Activated B cell treated with CpG ODN at 0.5 μM for 24 hours (primary cell): ENCODE data around the gene PSME1. TPM values are rescaled to one million over a fixed set of nuclear protein-coding genes. Genes with fewer than 3 reads are reported as not detected.
A peak's percentile ranks its signal among the peaks of the same experiment; 100 is the strongest.

Source experiments
- ATAC-seq: fragments of 200-7000 bp; cut with Tn5 transposase; one replicate; pipeline ENCODE4 v1.10.0; 2021; ENCODE audit warnings: low read depth, mild to moderate bottlenecking, moderate library complexity
- CTCF ChIA-PET: fragments of 350-600 bp; sonication (Branson Sonifier 250); formaldehyde crosslinking; loops from one replicate; lab custom pipeline; 2021; ENCODE audit warnings: antibody characterized with exemption; lab: Charles Lee
- POLR2A ChIA-PET: fragments of 350-600 bp; sonication (Branson Sonifier 250); formaldehyde crosslinking; loops from one replicate; lab custom pipeline; 2021; ENCODE audit warnings: antibody characterized with exemption; lab: Charles Lee
- DNase-seq: peaks from one replicate; pipeline ENCODE4 v3.0.0; 2022
- H3K27ac Mint-ChIP-seq: one replicate; pipeline ENCODE4 v1.8.0; 2020; ENCODE audit warnings: mixed read lengths
- H3K27me3 Mint-ChIP-seq: one replicate; pipeline ENCODE4 v1.8.0; 2021; ENCODE audit warnings: mixed read lengths
- H3K36me3 Mint-ChIP-seq: one replicate; pipeline ENCODE4 v1.8.0; 2021; ENCODE audit warnings: low read depth, mixed read lengths
- H3K4me1 Mint-ChIP-seq: one replicate; pipeline ENCODE4 v1.8.0; 2021; ENCODE audit warnings: mixed read lengths
- H3K4me3 Mint-ChIP-seq: one replicate; pipeline ENCODE4 v1.8.0; 2020; ENCODE audit warnings: mild to moderate bottlenecking, mixed read lengths
- H3K9me3 Mint-ChIP-seq: one replicate; pipeline ENCODE4 v1.8.0; 2020; ENCODE audit warnings: mixed read lengths
- CTCF ChIP-seq: fragments of 200-600 bp; IDR thresholded peaks from one replicate; pipeline ENCODE4 v1.8.0; 2022; ENCODE audit warnings: antibody characterized with exemption, mild to moderate bottlenecking
- intact Hi-C: fragments of 100-400 bp; cut with micrococcal nuclease; formaldehyde crosslinking; loops from one replicate; pipeline ENCODE4 v1.15.1; 2024
- total RNA-seq: library from RNA; stranded (reverse); gene quantifications from 2 replicates; pipeline ENCODE4 v1.2.3, GENCODE V29; 2022

PSME1 gene
- total RNA-seq, 1 donor from 2014 or later = 406 TPM

- no peak for DNase-seq
- H3K4me1 Mint-ChIP-seq = peaks cover 31% of the 10 kb centered on the region
- ChIA-PET CTCF (interaction anchor here (0.6 to 7.9 kb wide), 6 partner anchors 11 to 1107 kb away, joined by 3 to 138 read pairs (median 8); partner anchors contain the start of genes DCAF11, NRL, PSME2 and RNF31), POLR2A (interaction anchor here (0.6 to 7.4 kb wide), 25 partner anchors 9 to 516 kb away, joined by 3 to 138 read pairs (median 13); partner anchors contain the start of genes CARMIL3, CBLN3, CHMP4A and DCAF11)
- peak overlapping the region; percentile 99 for H3K4me3 Mint-ChIP-seq
- peak; percentile 1 for ATAC-seq
- no peaks in the 10 kb centered on the region for H3K27me3 Mint-ChIP-seq
- TF ChIP-seq CTCF = no peak
- H3K36me3 Mint-ChIP-seq = peaks cover 41% of the 10 kb centered on the region
- peak overlapping the region; percentile 99 for H3K27ac Mint-ChIP-seq
- no peaks in the 10 kb centered on the region for H3K9me3 Mint-ChIP-seq
- intact Hi-C loops = loop anchor here (1.0 to 10.0 kb wide), 14 partner anchors 13 to 540 kb away; partner anchors contain the start of genes CHMP4A, DCAF11, EMC9 and IRF9
Observed at GRCh38 chr14:24094841-24095270, 41.1 kb upstream of the PSME1 start.

DNA sequence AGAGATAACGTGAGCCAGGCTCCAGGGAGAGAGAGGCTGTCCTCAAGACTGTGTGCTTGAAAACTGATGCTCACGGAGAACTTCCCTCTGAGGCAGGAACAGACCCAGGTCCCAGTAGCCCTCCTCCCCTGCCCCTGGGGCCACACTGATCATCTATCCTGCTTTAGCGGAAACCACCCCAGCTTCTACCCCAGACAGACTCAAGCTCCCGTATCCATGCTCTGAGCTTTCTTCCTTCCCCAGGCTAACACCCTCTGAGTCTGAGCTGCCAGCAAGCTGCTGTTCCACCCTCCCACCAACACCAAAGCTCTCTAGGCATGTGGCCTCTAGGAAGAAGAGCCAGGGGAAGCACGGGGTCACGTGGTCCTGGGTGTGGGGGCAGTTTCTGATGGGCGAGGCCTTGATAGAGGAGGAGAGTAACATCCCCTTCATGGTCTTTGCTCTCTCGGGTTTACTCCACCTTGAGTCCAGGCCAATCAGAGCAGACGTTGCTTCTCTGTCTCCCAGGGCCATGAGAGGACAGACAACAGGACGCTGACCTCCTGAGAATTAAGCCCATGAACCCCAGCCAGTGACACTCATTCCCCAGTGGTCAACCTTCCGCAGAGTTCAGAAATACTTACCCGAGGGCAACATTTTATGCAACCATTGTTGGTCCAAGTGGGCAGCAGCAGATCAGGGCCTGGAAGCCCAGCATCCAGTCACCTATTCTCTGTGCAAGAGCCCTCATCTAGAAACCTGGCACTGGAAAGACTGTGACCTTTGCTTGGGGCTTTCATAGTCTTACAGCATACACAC, 40.5 kb upstream of the PSME1 start:
- POLR2A ChIA-PET = interaction anchor here (0.9 to 7.4 kb wide), 24 partner anchors 9 to 1001 kb away, joined by 4 to 138 read pairs (median 14); partner anchors contain the start of genes CARMIL3, CBLN3, CHMP4A and DCAF11

GRCh38 chr14:24096545-24097181, 39.3 kb upstream of the PSME1 start:
- Mint-ChIP-seq H3K4me3 (peak overlapping the region; percentile 24), H3K27me3 (no peaks in the 10 kb centered on the region), H3K36me3 (peaks cover 58% of the 10 kb centered on the region), H3K4me1 (peaks cover 25% of the 10 kb centered on the region), H3K27ac (peak overlapping the region; percentile 99), H3K9me3 (no peaks in the 10 kb centered on the region)
- DNase-seq = no peak
- ATAC-seq = no peak
- no peak for TF ChIP-seq CTCF
- ChIA-PET CTCF (interaction anchor here (1.0 to 2.4 kb wide), 2 partner anchors 12 to 39 kb away, joined by 5 to 9 read pairs; no protein-coding TSS in a partner anchor), POLR2A (interaction anchor here (0.7 to 7.4 kb wide), 13 partner anchors 10 to 1002 kb away, joined by 3 to 138 read pairs (median 9); partner anchors contain the start of genes DCAF11, IRF9, NRL and PSME1)
- intact Hi-C loops = loop anchor here (10.0 kb wide), 1 partner anchor 542 kb away; the partner anchor contains the start of genes THTPA and ZFHX2

More for the DNA sequence above, 40.5 kb upstream of the PSME1 start:
- CTCF ChIA-PET = interaction anchor here (0.6 to 7.9 kb wide), 6 partner anchors 10 to 1107 kb away, joined by 3 to 138 read pairs (median 8); partner anchors contain the start of genes DCAF11, NRL, PSME2 and RNF31
- no peaks in the 10 kb centered on the region for H3K9me3 Mint-ChIP-seq
- peaks cover 29% of the 10 kb centered on the region for H3K4me1 Mint-ChIP-seq
- DNase-seq (peak; percentile 61), ATAC-seq (peak; percentile 57)
- peaks cover 47% of the 10 kb centered on the region for H3K36me3 Mint-ChIP-seq
- H3K4me3 Mint-ChIP-seq = peak overlapping the region; percentile 99
- H3K27ac Mint-ChIP-seq = peak overlapping the region; percentile 99
- TF ChIP-seq CTCF = no peak
- intact Hi-C loops = loop anchor here (1.0 to 10.0 kb wide), 6 partner anchors 13 to 541 kb away; partner anchors contain the start of genes DCAF11, IRF9, NRL and THTPA
- H3K27me3 Mint-ChIP-seq = no peaks in the 10 kb centered on the region

GRCh38 chr14:24098229-24098926, 37.6 kb upstream of the PSME1 start:
- CTCF ChIA-PET = interaction anchor here (2.4 kb wide), 1 partner anchor 11 kb away, joined by 9 read pairs; no protein-coding TSS in a partner anchor
- H3K9me3 Mint-ChIP-seq = no peaks in the 10 kb centered on the region
- intact Hi-C loops = loop anchor here (10.0 kb wide), 1 partner anchor 544 kb away; the partner anchor contains the start of genes THTPA and ZFHX2
- peaks cover 71% of the 10 kb centered on the region for H3K36me3 Mint-ChIP-seq
- no peaks in the 10 kb centered on the region for H3K27me3 Mint-ChIP-seq
- ATAC-seq (no peak), DNase-seq (no peak)
- no peak overlapping the region for H3K4me3 Mint-ChIP-seq
- POLR2A ChIA-PET = interaction anchor here (0.5 to 1.8 kb wide), 4 partner anchors 9 to 113 kb away, joined by 4 to 9 read pairs (median 4); partner anchors contain the start of genes DCAF11 and NRL
- TF ChIP-seq CTCF = no peak
- H3K27ac Mint-ChIP-seq = no peak overlapping the region
- peaks cover 18% of the 10 kb centered on the region for H3K4me1 Mint-ChIP-seq
